T47D (cell line): Measurements from ENCODE around the gene FAM120B.
"Not testable (repeated sequence)": the region's sequence is repeated elsewhere in the genome, so short reads cannot be mapped to it uniquely, and the experiment has no call there.

ENCODE experiments used
- DNase-seq, 2 experiments: peaks; one replicate each; pipeline versions ENCODE4 v3.0.0 to v3.0.0-alpha.2; 2011 to 2012; ENCODE audit warnings: low read depth in 1 of 2, low spot score in 1 of 2
- JUND ChIP-seq: IDR thresholded peaks from 2 replicates; pipeline ENCODE4 v1.6.1; 2012; ENCODE audit warnings: low read depth
- in situ Hi-C: cut with HindIII; loops from 2 replicates; pipeline ENCODE4 v1.10.0; 2016; ENCODE audit warnings: low sequenced_read_pairs, low pct_unique_long_range_greater_than_20kb

The FAM120B gene, protein sequence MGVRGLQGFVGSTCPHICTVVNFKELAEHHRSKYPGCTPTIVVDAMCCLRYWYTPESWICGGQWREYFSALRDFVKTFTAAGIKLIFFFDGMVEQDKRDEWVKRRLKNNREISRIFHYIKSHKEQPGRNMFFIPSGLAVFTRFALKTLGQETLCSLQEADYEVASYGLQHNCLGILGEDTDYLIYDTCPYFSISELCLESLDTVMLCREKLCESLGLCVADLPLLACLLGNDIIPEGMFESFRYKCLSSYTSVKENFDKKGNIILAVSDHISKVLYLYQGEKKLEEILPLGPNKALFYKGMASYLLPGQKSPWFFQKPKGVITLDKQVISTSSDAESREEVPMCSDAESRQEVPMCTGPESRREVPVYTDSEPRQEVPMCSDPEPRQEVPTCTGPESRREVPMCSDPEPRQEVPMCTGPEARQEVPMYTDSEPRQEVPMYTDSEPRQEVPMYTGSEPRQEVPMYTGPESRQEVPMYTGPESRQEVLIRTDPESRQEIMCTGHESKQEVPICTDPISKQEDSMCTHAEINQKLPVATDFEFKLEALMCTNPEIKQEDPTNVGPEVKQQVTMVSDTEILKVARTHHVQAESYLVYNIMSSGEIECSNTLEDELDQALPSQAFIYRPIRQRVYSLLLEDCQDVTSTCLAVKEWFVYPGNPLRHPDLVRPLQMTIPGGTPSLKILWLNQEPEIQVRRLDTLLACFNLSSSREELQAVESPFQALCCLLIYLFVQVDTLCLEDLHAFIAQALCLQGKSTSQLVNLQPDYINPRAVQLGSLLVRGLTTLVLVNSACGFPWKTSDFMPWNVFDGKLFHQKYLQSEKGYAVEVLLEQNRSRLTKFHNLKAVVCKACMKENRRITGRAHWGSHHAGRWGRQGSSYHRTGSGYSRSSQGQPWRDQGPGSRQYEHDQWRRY

DNA sequence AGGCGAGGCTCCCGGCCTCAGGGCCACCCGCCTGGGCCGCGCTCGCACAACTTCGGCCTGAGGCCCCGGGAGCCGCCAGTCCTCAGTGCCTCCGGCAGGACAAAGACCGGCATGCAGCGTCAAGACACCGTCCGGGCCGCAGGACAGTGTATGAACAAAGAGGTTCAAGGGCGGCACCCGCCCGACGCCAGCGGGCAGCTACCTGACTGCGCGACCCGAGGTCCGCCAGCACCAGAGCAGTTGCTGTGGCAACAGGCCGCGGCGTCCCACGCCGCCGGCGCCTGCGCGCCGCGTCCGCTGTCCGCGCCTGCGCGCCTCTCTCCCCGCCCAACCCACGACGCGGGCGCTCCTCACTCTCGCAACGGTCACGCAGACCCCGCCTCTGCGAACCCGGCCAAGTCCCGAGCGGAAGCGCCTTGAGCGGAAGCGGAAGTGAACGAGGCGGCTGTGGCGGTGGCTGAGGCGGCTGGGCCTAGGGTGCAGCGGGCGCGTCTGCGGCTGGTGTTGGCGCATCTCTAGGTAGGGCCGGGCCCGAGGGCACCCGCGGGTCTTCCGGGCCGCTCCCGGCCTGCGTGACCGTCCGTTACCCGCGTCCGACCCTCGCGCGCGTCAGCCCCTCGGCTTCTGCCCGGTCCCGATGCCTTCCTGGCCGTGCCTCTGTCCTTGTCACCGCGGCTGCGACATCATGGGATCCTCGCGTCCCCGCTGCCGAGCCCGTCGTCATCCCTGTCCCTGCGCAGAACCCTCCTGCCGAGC, at the start of gene FAM120B:
FAM120B (plus strand) TSS at position 435 of the 756 bp plus-strand sequence. CDS start 10,633 bp downstream, outside the sequence.
- in situ Hi-C loops = no loop called here
- no peak for TF ChIP-seq JUND
- peak; percentile 95 for DNase-seq

DNA sequence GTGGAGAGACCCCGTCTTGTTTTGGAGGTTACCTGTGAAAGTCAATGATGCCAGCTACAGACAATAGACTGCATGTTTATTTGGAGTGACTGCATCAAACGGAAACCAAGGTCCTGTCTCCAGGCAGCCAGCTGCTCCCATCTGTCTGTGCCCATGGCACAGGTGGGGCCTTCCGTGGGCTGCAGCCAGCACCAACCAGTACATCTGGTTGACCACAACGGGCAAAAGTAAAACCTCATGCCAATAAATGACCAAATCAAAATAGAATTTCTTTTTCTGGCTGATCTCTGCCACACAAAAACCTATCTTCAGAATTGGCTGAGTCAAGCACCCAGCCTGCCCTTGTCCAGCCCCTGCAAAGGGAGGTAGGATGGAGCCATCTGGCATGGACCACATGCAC, 49.2 kb upstream of the FAM120B start:
- no peak for DNase-seq
- in situ Hi-C loops = no loop called here
- TF ChIP-seq JUND = no peak

DNA sequence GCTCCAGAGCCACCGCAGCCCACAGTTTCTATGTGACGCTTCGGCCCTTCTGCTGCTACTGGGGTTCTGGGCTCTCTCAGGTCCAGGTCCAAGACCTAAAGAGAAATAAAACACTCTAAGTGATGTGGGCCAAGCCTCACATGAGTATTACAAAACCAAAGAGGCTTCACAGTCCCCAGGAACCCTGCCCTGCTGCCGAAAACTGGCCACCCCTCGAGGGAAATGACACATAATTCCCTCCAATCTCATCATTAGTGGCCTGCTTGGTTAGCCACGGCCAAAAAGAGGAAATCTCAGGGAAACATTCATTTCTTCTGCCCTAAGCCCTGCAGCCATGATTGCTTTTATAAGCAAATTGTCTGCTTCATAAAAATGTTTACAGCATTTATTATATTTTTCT, 48.2 kb upstream of the FAM120B start:
- in situ Hi-C loops = no loop called here
- no peak for DNase-seq
- TF ChIP-seq JUND = no peak

DNA sequence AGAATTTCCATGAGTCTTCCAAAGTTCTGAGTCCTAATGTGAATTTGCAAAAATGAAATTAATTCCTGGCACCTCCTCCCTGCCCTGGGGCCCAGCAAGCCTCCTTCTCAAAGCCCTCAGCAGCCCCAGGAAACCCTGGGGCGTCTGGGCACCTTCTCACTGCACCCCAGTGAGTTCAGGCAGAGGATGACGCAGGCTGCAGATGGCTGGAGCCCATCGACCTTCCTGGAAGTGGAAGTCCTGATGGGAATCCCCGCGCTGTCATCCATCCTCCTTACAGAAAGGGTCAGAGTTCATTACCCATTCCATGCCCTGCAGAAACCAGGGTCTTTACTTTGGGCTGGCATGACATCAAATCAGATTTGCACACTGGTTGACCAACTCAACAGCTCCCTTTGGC, 47.3 kb upstream of the FAM120B start:
- in situ Hi-C loops = no loop called here
- no peak for DNase-seq
- no peak for TF ChIP-seq JUND

DNA sequence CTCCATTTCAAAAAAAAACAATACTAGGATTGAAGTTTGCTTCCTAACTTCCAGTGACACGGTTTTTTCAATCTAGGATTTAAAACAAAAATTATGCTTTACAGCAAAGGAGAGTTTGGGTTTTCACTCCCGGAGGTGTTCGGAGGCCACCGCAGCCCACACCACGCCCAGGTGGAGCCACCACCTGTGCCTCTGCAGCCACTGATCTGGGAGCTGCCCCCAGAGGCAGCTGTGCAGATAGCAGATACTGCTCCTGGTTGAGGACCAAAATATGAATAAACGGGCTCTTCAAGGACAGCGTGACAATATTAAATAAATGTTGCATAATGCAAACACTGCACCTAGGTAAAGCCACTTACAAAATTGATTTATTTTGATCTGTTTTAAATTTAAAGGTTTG, 45.9 kb upstream of the FAM120B start:
- in situ Hi-C loops = no loop called here
- no peak for TF ChIP-seq JUND
- DNase-seq = no peak

DNA sequence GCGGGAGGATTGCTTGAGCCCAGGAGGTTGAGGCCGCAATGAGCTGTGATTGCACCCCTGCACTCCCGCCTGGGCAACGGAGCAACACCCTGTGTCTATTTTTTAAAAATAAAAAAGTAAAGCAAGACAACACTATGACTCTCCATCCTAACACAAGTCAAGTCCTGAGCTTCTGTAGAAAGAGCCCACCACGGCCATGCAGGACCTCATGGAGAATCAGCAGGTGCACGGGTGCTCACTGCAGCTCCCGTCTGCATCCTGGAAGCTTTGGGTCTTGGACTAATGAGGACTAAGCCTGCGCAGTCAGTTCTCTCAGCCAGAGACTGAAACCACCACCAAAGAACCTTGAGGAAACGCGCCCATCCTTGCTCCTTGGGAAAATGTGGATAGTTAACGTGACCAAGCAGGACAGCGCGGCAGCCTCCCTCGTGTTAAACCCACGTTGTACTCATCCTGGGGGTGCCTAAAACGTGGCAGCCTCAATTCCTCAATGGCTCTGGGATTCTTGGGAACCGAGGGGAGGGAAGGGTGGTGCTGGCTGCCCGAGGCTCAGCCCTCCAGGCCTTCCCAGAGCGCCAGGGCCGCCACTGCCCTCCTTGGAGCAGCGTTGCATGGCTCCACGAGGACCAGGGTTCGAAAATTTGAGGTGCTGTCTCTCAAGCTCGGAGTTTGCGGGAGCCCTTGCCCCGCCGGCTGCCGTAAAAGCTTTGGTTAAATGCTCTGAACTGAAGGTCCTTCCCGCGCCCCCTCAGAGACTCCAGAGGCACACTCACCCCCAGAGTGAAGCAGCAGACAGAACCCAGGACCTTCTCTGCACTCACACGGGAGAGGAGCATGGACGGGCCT, 44.7 kb upstream of the FAM120B start:
- in situ Hi-C loops = no loop called here
- no peak for DNase-seq
- TF ChIP-seq JUND = no peak

DNA sequence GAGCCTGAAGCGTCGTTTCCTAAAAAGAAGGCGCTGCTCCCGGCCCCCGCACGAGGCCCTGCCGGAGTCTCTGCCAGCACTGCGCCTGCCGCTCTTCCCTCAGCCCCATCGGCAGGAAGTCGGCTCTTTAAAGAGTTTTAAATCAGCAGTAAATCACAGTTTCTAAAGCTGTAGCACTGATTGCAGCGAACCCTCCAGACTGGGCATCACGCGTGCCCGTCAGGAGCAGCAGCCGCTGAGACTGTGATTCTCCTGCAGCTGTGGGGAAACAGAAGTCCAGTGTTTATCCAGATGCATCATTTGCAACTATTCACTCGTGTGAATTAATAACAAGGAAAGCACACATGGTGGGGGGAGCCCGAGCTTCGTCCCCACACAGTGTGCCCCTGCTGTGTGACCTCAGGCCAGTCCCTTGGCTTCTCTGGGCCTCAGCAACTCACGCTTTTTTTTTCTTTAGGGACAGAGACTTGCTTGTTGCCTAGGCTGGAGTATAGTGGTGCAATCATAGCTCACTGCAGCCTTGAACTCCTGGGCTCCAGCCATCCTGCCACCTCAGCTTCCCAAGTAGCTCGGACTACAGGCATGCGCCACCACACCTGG, 44.0 kb upstream of the FAM120B start:
- no peak for TF ChIP-seq JUND
- in situ Hi-C loops = no loop called here
- no peak for DNase-seq

DNA sequence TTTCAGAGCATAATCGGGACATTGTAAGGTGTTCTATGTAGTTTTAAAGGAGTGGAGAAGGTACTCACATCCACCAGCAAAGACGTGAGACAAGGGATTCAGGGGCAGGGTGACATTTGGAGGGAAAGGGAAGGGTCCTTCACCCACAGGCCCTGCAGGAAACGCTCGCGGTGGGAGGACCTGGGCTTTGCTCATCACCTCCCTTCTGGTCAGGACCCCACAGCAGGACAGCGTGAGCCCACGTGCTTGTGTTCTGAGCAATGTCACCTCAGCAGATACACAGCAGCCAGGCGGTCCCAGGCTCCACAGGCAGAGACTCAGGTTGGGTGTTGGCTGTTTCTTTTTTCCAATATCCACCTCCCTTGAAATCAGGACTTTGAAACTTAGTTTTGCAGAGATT, 43.1 kb upstream of the FAM120B start:
- in situ Hi-C loops = no loop called here
- no peak for DNase-seq

DNA sequence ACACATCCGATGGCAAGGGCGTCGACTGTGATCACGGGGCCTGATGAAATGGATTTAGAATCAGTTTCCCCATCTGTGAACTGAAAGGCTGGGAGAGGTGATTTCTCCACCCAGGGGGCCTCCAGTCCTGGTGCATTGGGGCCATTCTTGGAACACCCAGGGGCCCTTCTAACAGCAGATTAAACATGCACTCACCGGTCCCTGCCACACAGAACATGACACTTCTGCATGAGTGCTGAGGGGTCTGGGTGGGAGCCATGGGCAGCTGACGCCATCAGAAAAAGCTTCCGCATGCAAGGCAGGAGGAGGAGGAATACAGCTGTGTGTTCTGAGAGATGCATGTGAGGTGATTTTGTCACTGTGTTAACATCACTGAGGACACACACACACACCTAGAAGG, 42.5 kb upstream of the FAM120B start:
- in situ Hi-C loops = no loop called here
- no peak for TF ChIP-seq JUND
- no peak for DNase-seq

More for the DNA sequence above, 43.1 kb upstream of the FAM120B start:
- TF ChIP-seq JUND = no peak

DNA sequence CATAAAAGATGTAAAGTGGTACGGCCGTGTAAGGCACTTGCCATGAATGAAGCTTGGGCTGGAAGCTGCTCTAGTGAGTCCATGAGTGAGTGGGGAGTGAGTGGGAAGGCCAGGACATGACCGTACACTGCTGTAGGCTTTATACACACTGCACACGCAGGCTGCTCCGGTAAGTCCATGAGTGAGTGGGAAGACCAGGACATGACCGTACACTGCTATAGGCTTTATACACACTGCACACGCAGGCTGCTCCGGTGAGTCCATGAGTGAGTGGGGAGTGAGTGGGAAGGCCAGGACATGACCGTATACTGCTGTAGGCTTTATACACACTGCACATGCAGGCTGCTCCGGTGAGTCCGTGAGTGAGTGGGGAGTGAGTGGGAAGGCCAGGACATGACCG, 41.9 kb upstream of the FAM120B start:
- DNase-seq, in situ Hi-C loops: not testable (repeated sequence)

DNA sequence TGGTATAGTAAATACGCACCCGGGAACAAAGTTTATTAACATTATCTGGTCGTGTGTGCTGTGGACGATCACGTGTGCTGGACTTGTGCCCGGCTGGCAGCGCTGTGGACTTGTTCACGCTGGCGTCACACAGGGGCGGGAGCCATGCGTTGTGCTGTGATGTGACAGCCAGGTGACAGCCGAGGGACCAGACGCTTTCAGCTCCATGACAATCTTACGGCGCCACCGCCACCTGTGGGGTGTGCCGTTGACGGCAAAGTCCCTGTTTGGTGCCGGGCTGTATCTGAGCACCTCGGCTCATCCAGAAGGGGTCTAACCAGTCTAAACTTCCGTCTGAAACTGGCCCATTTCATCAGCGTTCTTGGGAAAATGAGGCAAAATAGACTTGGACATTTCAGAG, 40.9 kb upstream of the FAM120B start:
- DNase-seq = no peak
- TF ChIP-seq JUND = no peak
- in situ Hi-C loops = no loop called here
